GM18511 (cell line): ENCODE results near the gene ADGRG6.

Experiments used
- ATAC-seq: cut with Tn5 transposase; IDR thresholded peaks from one replicate; pipeline ENCODE4 v1.9.1; 2021; ENCODE audit warnings: mild to moderate bottlenecking, moderate library complexity; ENCODE audit not compliant: unreplicated experiment

The ADGRG6 gene

DNA sequence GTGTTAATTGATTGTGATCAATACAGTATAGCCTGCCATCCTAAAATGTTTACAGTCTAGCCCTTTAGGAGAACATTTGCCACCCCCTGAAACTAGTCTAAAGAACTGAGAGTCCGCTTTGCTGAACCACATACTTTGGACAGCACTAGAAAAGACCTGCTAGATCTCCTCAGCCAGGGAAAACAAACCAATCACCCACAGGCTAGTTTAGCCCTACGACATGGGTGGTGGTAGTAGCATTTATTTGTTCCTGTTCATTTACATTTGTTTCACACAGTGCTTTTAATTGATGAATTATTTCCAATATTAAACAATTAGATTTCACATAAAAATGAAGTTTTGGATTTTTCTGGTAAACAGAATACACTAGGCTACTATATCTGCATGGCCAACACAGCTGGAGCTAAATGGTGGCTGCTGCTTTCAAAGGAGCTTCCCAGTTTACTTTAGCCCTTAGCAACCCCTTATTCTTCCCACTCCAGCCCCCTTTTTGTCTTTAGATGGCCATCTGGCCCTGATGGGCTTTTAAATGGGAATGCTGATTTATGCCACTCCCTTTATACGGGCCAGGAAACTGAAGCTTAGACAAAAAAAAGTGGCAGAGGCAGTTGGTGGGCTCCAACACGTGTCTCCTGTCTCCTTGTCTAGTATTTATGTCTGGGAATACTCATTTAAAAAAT lies 72.4 kb downstream of the ADGRG6 start:
- ATAC-seq = no peak

DNA sequence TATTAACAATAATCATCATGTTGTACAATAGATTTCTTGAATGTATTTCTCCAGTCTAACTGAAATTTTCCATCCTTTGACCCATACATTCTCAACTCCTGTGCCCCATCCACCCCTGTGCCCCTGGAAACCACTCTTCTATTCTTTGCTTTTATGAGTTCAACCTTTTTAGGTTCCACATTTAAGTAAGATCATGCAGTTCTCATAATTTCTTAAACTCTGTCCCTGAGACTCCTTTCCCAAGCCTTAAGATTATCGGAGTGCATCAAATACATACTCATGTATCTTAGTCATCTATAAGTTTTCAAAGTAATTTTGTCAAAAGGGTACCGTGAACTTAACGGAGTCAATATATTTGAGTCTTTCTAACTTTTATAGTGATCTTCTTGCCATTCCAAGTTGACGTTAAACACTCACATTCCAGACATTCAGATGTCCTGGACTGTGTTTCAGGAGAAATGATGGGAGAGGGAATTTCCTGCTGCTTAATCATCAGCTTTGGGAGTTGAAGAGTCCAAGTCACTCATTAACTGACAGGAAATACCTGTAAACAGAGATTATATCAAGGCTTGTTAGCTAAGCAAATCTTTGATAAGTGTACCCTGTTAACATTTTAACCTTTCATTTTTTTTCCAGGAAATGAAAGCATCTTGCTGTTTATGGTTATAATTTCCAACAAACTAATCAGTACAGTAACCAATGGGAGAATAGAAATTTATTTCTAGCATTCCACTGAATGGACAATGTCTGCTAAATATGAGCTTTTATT lies 73.3 kb downstream of the ADGRG6 start:
- no peak for ATAC-seq

DNA sequence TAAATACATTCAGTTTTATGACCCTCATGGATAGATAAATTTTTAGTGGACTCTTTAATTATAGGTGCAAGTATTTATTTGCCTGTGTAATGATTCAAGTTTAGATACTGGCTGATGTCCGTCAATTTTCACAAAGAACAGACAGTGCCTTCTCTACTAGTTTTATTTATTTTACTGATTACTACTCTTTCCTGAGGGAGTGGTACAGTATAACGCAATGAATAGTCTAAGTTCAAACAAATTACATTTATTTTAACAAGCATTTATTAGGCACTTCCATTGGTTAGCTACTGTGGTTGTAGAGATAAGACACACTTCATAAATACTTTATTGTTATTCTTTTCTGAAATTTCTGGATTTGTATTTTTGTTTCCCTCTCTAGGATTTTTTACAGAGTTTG lies 74.3 kb downstream of the ADGRG6 start:
- no peak for ATAC-seq

DNA sequence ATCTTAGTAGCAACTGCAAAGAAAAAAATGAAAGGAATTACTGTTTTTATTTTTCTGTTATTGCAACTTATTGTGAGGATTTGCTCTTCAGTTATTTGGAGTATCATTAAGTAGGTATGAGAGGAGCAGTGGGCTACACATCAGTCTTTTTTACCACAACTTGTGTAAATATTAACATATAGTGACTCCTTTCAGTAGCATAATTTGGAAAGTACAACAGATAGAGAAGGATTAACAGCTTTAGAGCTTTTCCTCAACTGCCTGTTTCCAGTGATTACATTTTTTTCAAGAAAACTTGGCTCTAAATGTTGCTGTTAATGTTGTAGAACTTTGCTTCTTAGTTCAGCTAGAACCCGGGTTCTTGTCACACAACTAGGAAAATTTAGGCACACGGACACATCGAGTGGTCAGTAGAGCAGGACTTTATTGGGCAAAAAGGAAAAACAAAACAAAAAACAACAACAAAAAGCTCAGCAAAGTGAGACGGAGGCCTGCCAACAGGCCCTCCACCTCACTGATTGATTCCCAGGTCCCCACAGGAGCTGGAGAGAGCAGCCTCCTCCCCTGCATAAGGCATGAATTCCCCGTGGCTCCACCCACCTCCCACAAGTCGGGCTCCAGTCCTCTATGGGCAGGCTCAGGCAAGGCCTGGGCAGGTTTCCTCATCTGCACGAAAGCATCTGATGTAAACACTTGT lies 75.1 kb downstream of the ADGRG6 start:
- no peak for ATAC-seq

DNA sequence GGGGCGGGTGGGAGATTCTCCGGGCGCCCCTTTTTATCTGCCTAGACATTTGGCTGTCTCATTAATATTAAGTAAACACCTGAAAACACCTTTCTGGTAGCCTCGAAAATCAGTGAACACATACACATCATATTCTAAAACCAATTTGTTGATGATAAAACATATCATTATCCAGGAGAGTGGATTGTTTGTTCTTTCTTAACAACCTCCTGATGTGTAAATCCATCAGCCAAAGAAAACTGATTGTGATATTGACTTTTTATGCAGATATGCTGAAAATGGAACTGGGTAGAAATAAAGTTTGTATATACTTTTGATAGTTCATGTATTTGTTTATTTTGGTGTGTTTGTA lies 75.7 kb downstream of the ADGRG6 start:
- ATAC-seq = no peak

DNA sequence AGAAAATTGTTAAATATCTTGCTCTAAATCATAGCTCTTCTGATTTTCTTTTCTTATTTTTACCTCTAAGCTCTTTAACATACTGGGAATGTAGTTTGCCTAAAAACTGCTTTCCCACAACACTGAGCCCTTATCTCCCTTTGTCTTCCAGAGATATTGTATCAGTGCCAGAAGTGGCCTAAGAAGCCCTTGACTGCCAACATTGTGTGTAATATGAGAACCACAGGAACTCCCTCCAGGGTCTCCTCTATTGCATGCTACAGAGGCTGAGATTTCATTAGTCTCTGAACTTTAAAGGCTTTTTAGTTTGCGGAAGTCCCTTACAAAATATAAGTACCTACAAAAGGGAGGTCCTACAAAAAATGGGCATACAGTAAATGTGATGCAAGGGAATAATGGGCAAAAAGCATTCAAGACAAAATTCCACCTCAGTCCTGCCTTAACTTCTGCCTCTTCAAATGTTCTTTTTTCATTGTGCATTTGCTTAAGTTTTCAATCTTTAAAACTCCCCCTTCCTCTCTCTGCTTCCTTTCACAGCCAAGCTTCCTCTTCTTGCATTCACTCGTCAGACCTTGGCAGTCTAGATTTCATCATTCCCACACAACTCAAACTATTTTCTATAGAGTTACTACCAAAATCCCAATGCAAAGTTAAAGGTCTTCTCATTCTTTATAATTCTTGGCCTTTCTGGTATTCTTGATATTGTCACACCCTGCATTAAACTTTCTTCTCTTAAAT lies 76.5 kb downstream of the ADGRG6 start:
- ATAC-seq = no peak

DNA sequence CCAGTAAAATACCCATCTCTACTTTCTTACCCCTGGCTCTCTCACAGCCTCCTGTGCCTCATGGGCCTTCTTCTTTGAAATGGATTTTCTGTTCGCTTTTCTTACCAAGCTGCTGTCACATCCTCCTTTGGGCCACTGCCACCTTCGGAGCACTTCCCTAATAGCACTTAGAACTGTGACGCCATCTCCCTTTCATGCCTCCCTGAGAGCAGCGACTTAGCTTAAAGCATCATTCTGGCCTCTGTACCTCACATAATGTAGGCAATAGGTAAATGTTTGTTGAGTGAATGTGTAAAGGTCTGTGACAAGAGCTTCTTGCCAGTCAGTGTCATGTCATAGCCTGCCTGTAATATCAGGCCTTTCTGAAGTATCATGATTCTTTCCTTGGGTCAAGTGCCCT lies 78.8 kb downstream of the ADGRG6 start:
- ATAC-seq = no peak

DNA sequence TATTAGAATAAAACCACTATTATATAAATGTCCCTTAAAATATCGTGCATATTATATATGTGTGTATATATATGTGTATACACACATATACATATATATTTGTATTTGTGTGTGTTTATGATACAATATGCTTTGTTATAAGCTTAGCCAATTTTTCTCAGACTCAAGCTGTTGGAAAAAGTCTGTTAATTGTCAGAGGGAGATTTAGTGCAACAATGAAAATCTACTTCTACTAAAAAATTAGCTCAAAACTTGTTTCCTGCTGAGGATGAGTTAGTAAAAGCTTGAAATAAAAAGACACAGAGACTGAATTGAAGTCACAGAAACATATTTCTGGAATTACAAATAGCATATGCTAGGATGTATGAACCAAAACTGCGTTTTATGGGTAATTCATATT lies 79.4 kb downstream of the ADGRG6 start:
- ATAC-seq = no peak

DNA sequence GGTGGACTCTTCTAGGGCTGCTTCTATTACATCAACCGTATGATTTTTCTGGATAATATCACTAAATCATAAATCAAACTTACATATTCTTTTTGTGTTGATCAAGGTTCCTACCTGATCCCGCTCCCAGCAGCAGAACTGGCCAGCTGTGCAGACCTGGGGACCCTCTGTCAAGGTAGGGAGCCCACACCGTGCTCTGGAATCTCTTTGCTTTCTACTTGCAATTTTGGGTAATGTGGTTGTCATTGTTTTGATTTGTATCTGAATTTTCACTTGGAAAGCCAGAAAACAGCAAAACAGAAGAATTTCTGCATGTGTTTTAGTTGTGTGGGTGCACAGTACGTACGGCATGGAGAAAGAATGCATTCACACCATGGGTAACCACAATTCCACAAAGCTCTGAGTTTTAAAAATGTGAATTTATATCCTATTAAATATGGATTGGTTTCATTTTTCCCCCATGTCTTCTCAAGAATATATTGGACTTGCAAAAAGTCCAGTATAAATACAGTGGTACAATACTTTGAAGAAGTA lies 80.1 kb downstream of the ADGRG6 start:
- no peak for ATAC-seq

DNA sequence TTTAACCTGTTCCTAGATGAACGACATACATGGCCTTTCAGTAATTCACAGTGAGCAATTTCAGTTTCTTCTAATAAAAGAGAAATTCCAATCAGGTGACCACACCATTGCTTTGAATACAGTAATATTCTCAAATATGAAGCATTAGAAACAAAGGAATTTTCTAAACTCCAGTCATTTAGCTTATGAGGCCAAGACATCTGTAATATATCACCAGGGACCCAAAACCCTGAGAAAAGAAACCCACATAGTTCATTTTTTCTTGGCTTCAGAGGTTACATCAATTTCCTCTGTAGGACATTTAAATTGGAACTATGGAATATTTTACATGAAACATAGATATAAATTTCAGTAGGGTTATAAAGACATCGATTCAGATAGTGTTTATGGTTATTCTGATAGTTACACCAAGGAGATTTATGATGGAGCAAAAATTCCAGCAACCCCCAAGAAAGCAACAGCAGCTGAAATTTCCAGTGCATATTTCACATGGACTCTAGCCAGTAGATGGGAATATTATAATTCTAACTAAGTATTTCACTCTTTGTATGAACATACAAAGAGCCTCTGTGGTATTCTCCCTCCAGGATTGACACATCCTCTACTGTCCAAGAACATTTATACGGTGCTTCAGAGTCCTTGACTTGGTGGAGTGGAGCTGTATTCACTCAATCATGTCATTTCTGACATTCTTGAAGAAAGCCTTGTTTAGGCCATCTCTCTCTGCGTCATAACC lies 82.9 kb downstream of the ADGRG6 start:
- ATAC-seq = no peak

DNA sequence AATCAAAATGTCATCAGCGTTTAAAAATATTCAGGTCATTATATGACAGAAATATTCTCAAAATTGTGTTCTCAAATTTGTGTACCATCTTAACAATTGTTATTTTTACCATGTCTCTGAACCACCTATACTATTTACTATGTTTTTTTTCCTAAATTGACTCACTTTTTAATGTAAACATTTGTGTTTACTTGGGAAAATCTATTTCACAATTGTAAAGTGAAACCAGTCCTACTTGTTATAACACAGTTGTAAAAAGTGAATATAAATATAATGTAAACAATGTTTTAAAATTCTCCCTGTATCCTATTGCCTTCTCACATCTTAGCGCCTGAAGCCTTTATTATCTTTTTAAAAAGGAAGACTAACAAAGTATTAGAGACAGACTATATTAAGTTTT lies 83.5 kb downstream of the ADGRG6 start:
- ATAC-seq = no peak

DNA sequence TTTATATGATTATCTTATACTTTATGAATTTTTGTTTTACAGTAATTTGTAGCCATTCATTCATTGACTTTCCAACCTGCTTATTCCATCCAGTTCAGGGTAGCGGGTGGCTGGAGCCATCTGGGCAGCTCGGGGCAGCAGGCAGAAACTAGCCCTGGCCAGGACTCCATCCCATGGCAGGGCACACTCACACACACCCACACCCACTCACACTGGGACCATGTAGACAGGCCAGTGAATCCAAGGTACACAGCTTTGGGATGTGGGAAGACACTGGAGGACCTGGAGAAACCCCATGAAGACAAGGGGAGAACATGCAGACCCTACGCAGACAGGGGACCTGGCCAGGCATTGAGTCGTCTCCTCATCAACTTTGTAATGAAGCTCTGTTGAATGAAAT lies 84.8 kb downstream of the ADGRG6 start:
- no peak for ATAC-seq

DNA sequence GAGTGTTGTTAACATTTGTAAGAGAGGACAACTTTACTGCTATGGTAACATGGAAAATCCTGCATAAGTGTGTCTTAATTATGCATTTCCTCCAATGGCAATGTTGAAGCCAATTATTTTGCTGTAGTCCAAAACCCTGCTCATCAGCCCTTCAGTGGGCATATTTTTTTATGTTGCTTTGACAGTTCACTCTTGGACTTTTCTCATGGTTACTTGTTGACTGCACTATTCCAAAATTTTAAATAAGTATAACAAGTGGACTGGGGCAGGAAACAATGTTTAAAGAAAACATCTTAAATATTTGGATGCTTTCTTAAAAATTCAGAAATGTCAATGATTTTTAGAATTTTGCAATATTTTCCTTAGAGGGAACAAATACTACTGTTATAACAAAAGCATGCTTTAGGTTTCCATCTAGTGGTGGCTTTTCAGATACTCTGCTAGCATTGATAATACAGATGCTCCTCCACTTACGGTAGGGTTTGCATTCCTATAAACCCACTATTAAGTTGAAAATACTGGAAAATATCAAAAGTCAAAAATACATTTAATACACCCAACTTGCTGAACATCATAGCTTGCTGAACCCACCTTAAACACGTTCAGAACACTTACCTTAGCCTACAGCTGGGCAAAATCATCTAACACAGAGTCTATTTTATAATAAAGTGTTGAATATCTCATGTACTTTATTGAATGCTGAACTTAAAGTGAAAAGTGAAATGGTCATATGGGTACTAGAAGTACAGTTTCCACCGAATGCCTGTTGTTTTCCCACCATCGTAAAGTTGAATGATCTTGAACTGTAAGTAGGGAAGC lies 86.4 kb downstream of the ADGRG6 start:
- ATAC-seq = peak; percentile 80

DNA sequence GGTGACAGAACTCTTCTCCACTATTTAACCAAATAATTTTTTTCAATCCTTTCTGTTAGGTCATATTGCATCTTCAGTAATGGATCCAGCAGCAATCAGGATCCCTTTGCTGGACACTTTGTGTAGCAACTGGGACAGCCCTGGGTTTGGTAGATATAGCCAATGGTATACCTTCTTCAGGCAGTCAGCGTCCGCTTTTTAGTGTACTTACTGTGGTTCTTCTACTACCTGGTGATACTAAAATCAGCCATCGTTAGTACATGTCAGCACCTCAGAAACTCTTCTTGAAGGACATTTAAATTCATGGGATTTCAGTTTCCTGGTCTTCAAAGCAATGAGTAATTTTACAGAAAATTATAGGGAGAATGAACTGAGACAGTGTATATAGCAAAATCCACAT lies 93.5 kb downstream of the ADGRG6 start:
- peak; percentile 7 for ATAC-seq

DNA sequence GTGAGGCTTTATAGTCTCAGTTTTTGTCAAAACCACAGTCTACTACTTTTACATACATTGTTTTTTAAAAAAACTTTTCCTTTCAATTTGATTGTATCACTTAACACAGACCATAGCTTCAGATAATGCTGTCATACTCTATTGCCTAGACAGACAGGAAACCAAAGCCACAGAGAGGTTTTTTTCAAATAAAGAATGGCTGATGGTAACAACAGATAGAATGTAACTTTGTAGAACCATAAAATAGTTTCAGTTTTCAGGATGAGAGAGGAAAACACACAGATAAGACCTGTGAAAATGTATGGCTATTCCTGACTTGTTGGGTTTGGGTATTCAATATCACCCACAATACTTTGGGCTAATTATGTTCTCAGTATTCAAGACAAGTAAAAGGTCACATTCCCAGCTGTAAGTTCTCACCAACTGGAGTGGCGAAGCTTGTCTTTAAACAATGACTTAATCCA lies 94.0 kb downstream of the ADGRG6 start:
- peak; percentile 93 for ATAC-seq

DNA sequence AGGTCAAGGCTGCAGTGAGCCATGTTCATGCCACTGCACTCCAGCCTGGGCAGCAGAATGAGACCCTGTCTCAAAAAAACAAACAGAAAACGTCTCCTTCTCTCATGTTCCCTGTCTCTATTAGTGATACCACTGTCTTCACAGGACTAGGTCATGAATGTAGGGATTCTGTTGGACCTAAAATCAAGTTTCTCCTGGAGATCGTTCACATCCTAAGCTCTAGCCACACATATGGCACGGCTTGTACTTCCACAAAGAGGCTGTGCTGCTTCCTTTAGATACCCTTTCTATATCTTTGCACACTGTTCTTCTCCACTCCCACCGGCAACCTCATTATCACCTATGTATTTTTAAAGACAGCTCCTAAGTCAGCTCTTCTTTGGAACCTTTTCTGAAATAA lies 96.5 kb downstream of the ADGRG6 start:
- ATAC-seq = no peak

DNA sequence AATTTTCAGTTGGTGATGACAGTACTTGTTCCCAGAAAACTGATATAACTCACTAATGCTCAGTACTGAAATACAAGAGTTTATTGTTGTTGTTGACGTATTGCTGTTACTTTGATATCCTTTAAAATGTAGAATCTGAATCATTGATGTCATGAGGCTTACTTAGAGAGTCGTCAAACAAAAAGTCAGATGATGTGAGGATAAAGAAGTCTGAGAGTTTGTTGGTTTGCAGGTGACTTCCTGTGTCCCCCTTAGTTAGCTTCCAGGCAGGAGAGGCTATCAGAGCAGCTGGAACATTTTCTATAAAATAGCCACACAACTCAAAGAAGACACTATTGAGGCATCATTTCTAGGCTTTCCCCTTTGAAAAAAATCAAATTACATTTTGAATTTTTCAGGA lies 97.9 kb downstream of the ADGRG6 start:
- no peak for ATAC-seq

DNA sequence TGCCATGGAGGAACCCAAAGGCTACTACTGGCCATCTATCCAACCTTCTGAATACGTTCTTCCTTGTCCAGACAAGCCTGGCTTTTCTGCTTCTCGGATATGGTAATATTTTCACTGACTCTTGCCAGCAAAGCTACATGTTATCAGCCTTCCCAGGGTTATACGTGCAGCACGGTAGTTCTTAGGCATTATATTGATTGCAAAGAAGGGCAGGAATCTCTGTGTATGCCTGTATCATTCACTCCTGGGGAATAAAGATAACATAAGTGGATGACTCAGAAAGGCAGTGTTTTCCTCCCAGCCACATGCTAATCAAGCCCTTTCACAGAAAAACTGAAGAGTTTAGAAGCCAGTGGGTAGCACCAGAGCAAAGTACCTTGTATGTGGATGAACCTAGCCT lies 98.7 kb downstream of the ADGRG6 start:
- no peak for ATAC-seq

DNA sequence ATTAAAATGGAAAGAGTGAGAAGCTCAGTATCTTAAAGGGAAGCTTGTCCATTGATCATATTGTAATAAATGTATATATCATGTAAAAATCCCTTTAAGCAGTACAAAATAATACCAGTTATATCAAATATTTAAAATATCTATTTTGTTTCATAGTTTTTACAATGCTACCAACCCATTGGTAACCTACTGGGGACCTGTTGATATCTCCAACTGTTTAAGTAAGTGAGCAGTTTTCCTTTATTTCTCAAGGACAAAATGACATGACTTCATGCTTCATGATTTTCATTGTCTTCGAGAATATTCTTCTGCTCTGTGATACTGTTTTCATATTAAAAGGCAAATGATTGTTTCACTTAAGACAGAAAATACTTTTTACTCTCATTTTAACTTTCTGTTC lies 100.0 kb downstream of the ADGRG6 start:
- no peak for ATAC-seq

DNA sequence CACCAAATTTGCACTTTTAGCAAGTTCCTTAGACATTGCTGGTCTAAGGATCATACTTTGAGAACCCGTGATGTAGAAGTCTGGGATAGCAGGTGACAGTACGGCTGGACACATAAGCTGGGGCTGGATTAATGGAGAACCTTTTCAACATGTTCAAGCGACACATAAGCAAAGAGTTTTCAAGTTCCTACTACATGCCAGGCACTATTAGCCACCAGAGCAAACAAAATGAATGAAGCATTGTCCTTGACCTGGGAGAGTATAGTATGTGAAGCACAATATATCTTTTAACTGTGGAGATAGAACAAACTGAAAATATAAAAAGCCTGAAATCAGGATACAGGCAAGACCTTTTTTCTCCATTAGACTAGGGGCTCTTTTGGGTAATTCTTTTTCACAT lies 102.9 kb downstream of the ADGRG6 start:
- ATAC-seq = no peak
